NB4 (cell line): ENCODE measurements around the gene THAP12.

Source experiments
- POLR2A ChIP-seq: IDR thresholded peaks from 2 replicates; pipeline ENCODE4 v1.6.1; 2011; ENCODE audit warnings: mild to moderate bottlenecking; ENCODE audit not compliant: insufficient read length; ENCODE audit errors: extremely low read depth
- TF ChIP-seq, protein P1 (sequence below): IDR thresholded peaks from one replicate; pipeline ENCODE4 v1.5.1; 2012; ENCODE audit warnings: low read depth, low read length
- TF ChIP-seq, protein P2 (sequence below): IDR thresholded peaks from 2 replicates; pipeline ENCODE4 v1.6.1; 2011; ENCODE audit warnings: low read depth, low read length

DNA sequence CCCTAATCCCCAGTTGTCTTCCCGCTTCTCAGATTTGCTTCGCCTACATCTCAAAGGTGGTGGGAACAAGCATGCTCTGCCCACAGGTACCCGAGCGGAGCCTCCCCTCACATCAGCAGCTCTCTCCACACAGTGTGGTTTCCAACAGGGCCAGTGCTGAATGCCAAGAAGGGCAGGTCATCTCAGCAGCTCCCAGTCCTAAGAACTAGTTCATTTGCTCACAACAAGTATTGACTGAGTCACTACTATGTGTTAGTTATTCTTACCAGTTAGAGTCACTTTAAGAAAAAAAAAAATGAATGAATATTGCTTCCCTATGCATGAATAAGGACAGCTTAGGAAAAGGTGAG, 66.2 kb downstream of the THAP12 start:
- TF ChIP-seq, protein P1, sequence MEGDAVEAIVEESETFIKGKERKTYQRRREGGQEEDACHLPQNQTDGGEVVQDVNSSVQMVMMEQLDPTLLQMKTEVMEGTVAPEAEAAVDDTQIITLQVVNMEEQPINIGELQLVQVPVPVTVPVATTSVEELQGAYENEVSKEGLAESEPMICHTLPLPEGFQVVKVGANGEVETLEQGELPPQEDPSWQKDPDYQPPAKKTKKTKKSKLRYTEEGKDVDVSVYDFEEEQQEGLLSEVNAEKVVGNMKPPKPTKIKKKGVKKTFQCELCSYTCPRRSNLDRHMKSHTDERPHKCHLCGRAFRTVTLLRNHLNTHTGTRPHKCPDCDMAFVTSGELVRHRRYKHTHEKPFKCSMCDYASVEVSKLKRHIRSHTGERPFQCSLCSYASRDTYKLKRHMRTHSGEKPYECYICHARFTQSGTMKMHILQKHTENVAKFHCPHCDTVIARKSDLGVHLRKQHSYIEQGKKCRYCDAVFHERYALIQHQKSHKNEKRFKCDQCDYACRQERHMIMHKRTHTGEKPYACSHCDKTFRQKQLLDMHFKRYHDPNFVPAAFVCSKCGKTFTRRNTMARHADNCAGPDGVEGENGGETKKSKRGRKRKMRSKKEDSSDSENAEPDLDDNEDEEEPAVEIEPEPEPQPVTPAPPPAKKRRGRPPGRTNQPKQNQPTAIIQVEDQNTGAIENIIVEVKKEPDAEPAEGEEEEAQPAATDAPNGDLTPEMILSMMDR, result no peak
- no peak for TF ChIP-seq POLR2A
- TF ChIP-seq, protein P2, sequence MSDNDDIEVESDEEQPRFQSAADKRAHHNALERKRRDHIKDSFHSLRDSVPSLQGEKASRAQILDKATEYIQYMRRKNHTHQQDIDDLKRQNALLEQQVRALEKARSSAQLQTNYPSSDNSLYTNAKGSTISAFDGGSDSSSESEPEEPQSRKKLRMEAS, result no peak
